OCI-M2 (cell line): ENCODE results near the gene CDK19.
"Not testable (repeated sequence)": the region's sequence is repeated elsewhere in the genome, so short reads cannot be mapped to it uniquely, and the experiment has no call there.

ENCODE experiments used
- DNase-seq: peaks from one replicate; lab custom pipeline; 2025; ENCODE audit not compliant: unreplicated experiment; lab: John Stamatoyannopoulos, UW

Gene CDK19

DNA sequence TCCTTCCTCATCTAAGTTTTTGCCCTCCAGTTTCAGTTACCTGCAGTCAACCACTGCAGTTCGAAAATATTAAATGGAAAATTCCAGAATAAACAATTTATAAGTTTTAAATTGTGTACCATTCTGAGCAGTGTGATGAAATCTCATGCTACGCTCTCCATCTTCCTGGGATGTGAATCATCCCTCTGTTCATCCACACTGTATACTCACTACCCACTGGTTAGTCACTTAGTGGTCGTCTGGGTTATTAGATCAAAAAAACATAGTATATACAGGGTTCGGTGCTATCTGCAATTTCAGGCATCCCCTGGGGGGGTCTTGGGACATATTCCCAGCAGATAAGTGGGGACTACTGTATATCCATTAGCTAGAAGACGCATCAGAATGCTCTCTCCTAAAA, 186.9 kb downstream of the CDK19 start:
- no peak for DNase-seq

DNA sequence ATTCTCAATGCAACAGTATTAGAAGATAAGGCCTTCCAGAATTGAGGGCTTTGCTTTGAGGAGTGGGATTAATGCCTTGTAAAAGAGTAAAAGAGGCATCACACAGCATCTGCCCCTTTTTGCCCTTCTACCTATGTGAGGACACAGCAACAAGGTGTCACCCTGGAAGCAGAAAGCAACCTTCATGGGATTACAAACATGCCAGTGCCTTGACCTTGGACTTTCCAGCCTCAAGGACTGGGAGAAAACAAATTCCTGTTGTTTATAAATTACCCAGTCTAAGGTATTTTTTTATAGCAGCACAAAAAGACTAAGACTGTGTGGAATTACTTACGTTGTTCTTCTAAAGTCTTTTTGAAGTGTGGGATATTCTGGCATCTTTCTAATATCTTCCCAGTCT, 188.8 kb downstream of the CDK19 start:
- DNase-seq: no peak

DNA sequence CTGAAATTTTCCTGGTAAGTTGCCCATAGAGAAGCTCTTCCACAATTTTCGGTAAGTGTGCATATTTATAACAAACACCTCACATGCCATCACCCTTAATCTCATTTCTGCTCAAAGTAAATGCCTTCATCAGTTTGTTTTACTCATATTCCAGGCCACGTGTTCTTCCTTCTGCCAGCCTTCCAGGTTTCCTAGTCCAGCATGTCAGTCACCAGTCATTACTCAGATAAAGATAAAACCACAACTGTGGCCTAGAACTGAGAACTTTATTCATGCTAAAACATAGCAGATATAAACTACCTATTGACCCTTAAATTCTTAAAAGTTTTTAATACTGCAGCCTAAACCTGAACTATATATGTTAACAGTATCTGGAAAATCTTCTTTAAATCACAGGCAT, 189.4 kb downstream of the CDK19 start:
- no peak for DNase-seq

DNA sequence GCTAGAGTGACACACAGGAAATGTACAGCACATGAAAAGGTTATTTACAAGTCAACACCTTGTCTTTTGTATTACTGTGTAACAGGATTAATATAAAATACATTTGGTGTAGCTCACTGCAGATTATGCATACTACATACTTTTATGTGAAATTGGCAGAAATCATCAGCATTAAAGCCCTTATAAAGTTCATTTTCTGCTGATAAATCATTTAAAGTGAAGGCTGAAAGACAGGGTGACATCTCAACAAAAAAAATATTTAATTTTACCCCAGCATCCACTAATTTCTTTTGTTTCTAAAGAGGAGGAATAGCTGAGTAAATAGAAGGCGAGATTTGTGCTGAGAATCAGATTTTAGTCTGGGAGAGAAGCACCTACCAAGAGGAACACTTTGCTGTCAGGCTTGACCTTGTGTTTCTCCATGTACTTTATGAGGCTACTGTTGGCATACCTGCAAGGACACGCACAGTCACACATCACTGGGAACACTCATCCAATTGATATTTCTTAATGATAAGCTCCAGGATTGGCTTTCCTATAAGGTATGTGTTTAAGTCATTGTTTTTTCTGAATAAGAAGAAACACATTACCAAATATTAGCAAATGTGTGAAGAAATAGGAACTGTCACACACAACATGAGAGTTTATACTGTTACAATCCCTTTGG, 192.2 kb downstream of the CDK19 start:
- DNase-seq: no peak

DNA sequence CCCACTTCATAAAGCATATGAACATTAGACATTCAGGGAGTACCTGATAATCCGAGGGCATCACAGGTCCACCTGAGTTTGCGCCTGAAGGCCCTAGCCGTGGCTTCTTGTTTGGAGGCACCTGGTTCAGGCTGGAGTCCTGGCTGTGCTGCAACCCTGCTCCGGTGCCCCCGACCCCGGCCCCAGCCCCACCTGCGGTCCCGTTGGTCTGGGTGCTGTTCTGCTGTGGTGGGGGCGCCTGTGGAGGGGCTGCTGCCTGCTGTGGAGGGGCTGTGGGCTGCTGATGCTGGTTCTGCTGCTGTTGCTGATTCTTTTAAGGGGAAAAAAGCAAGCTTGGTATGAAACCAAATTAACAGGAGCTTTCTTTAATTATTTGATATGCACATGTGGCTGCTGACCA, 194.2 kb downstream of the CDK19 start:
- no peak for DNase-seq

DNA sequence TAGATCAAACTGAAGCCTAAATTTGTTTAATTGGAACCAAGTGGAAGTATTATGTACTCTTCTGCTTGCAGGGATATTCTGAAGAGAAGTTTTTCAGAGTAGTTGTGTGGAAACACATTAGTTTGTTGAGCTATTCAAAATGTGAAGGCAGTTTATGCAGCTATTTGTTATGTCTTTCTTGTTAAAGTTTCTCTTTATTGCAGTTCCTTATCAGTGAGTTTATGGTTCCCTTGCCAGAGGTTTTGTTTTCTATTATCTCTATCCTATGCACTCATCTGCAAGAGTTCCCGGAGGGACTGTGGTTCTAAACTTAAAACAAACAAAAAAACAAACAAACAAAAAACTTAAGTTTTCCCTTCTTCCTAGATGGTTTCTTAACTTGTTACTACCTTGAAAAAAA, 195.2 kb downstream of the CDK19 start:
- DNase-seq: no peak

DNA sequence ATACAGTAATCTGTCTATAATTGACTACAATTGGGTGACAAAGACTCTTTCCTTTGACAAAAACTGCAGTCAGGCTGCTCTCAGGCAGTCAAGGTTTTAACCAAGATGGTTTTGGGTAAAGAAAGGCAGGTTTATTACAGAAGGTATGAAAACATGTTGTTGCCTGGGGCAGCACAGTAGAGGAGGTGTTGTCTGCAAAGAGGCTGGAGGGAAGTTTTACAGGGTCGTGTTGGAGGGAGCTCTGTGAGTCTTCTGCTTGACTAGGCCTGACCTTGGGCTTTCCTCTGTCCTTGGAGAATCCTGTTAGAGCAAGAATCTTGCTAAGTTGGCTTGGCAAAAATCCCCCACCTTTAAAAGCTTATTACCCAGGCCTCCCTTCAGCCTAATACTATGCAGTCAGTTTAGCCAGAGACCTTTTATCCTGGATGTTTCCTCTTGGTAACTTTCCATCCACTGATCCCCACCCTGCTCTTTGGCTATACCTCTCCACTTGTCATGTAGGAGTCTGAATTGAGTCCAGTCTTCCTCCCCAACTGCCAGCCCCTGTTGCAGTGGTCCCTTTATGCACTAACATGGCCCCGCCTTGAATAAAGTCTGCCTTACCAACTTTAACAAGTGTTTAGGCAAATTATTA, 195.9 kb downstream of the CDK19 start:
- DNase-seq: no peak

DNA sequence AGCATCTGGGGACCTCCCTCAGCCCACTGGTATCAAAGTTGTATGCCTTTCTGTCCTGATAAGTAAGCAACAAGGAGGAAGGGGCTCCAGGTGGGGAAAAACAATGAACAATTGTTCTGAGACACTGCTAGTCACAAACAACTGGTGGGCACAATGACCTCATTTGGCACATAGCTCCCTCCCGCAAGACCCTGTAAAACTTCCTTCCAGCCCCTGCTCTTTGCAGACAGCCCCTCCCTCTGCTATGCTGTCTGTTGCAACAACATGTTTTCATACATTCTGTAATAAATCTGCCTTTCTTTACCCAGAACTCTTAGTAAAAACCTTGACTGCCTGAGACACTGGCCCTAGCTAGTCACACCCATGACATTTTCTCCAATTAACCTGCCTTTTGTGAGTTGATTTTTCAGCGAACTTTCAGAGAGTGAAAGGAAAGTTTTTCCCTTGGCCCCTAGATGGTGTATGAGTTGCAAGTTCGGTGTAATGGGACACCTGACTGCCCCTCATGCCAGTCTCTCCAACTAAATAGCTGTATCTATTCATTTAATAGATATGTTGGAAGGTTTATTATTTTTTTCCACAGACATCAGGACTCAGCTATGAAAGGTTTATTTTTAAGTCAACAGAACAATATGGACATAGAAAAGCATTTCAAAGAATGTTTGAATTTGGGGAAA, 196.5 kb downstream of the CDK19 start:
- no peak for DNase-seq

DNA sequence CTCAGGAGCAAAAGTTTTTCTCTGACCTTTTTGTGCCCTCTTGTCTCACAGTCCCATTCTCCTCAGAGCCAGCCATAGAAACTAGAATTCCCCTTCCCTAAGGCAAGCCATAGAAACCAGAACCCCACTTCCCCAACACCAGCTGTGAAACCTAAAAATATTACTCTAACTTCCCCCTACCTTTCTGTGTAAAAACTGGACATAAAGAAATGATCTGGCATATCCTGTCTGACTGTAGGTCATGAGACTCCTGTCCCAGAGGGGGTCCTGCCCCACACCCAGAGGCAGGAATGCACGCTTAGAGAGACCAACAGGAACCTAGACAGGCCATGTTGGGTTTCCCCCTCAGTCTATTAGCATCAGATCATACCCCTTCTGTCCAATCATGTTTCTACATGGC, 198.2 kb downstream of the CDK19 start:
- no peak for DNase-seq

DNA sequence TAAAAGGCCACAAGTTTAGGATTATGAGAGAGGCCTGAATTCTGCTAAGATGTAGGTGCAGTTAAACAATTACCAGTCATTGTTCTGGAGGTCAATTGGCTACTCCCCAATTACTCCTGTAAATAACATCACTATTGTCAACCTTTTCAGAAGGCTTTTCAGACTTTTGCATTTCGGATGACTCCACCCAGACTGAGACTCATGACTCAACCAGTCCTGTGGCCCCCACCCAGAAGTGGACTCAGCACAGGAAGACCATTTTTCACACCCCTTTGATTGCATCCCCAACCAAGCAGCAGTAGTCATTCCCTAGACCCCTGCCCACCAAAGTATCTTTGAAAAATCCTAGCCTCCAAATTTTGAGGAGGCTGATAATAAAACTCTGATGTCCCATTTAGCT, 199.5 kb downstream of the CDK19 start:
- DNase-seq: no peak

DNA sequence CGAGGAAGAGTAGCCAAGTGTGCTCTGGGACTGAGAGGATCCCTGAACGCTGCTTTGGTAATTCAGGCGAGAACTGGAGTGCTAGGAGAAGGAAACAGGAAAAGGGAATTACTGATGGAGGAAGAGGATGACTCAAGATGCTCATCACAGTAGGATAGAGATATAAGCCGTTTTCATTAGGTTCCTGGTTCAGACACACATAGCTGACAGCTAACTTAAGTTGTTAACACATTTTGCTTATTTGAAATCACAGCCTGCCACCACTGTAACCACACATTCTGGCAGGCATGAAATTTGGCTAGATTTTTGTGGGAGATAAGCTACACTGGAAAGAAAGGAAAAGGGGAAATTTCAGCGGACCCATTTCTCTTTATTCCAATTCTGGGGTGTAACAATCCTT, 200.7 kb downstream of the CDK19 start:
- DNase-seq: no peak

DNA sequence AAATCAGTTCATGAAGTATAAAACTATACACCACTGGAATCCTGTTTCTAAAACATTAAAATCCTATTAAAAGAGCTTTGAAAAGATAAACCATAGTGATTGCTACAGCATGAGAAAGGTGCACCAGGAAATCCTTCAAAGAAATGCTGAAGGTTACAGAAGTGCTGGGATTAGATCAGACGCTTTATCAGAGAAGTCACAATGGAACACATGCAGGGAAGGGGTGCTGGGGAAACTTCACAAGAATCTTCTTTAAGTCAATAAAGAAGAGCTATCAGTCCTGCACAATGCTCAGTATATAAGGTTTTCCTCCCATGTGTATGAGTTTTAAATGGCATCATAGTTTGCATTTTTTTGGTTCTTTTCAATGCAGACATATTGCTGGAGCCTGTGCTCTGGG, 201.2 kb downstream of the CDK19 start:
- DNase-seq: no peak

DNA sequence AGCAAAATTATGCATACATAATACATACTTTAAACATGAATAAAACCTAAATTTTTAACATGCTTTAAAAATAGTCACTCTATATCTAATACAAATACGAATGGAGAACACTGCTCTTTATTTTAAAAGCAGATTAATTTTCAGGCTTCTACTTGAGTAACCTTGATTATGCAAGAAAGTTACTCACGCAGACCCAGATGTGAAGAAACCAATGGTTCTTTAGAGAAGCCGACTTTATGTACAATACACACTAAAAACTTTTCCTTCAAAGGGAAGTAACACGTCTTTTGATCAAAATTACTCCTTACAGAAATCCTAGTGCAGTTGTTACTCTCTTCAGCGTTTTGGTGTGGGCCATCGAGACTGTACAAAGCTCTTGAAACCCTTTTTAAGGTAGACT, 201.9 kb downstream of the CDK19 start:
- no peak for DNase-seq

DNA sequence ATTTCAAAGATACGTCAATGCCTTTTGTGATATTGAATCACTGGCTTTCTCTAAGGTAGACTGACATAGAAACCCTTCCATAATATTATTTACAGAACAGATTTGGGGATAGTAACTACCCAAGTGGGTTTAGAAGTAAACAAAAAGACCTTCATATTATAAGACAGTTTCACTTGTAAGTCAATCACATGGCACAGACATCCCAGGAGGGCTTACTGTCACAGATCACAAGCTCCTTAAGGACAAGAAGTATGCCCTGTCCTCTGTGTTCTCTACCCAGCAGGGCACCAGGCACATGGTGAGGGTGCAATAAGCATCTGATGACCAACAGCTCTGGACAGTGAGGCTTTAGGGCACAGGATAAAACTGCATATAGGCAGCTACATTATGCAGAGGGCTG, 203.0 kb downstream of the CDK19 start:
- DNase-seq: no peak

DNA sequence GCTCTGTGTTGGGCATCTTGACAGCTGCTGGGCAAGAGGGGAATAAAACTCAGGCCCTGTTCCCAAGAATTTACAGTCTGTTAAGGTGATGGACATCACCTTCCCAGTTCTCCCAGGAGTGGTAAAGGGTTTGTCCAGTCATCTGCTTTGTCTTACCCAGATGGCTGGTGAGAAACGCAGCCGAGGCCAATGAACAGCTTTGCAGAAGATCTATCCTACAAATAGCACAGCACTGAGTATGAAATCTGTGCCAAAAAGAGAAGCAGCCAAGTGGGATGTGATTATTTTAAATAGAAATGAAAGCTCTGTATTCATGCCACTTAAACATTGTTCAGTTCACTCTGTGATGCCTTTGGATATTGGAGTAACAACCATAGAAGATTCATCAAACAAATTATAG, 206.2 kb downstream of the CDK19 start:
- no peak for DNase-seq

DNA sequence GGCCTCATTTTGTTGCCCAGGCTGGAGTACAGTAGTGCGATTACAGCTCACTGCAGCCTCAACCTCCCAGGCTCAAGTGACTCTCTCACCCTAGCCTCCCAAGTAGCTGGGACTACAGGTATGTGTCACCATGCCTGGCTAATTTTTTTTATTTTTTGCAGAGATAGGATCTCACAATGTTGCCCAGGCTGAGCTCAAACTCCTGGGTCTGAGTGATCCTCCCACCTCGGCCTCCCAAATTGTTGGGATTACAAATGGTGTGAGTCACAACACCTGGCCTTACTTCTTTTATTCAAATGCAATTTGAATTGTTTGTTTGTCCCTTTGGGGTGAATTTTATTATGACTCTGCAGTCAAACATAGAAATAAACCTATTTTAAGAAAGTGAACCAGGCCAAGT, 207.1 kb downstream of the CDK19 start:
- DNase-seq: no peak

DNA sequence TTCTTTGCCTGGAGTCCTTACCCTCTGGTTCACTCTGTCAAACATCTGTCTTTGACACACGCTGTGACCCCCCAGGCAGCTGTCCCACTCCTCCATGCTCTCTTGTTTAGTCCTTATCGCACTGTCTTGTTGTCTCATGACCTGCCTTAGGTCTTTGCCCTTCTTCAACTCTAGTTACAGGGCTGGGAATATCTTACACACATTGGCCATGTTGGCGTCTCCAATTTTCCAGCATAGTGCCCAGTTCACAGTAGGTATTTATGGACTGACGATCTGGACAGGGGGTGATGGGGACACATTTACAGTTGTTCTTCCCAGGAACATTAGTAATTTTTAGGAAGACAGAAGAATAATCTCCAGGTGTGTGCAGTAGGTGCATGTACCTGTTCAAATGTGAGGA, 209.1 kb downstream of the CDK19 start:
- no peak for DNase-seq

DNA sequence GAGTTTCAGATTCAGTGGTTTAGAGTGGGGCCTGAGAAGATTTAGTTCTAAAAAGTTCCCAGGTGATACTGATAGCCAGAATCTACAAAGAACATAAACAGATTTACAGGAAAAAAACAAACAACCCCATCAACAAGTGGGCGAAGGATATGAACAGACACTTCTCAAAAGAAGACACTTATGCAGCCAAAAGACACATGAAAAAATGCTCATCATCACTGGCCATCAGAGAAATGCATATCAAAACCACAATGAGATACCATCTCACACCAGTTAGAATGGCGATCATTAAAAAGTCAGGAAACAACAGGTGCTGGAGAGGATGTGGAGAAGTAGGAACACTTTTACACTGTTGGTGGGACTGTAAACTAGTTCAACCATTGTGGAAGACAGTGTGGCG, 214.6 kb downstream of the CDK19 start:
- DNase-seq: not testable (repeated sequence)

DNA sequence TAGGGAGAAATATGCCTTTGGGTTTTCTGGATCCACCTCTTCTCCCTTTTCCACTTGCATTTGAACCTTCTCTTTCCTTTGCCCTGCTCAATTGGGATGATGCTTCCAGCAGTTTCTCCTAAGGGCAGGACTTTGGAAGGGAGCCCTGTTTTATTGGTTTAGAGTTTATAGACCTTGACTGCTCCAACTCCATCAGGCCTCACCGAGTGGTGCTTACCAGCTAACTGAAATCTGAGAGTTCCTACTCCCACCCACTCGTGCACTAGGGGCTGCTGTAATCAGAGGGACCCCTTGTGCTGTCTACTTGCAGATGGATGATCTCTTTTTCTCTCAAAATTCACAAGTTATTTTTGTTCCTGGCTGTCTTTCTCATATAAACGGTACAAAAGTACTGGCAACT, 217.5 kb downstream of the CDK19 start:
- DNase-seq: no peak

DNA sequence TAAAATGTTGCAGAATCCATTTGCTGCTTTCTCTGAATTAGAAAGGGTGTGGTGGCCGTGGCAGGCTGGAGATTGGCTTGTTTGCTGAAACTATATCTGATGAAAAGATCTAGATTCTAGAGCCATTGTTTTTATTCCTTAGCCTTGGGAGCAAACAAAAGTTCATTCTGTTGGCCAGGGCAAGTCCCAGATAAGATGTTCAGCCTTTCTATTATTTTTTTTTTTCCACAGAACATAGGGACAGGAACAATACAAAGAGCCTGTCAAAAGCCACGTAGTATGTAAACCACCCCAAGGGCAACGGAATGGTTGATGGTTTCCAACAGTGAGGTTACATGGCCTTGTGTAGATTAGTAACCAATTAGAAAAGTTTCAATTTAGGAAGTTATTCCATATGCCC, 218.9 kb downstream of the CDK19 start:
- no peak for DNase-seq

DNA sequence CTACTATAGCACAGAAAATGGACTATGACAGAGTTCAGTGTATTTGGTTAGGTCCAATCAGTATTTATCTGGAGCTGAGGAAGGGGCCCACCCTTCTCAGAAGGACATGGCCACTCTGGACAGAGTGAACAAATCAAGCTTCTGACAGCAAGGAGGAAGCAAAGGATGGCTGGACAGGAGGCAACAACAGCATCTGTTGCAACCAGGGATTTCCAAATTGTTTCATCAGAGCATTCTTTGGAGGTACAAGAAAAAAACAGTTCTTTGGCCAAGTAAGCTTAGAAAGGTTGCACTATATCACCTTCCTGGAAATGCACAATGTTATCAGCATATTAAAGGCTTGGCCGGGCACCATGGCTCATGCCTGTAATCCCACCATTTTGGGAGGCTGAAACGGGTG, 220.2 kb downstream of the CDK19 start:
- DNase-seq: no peak

DNA sequence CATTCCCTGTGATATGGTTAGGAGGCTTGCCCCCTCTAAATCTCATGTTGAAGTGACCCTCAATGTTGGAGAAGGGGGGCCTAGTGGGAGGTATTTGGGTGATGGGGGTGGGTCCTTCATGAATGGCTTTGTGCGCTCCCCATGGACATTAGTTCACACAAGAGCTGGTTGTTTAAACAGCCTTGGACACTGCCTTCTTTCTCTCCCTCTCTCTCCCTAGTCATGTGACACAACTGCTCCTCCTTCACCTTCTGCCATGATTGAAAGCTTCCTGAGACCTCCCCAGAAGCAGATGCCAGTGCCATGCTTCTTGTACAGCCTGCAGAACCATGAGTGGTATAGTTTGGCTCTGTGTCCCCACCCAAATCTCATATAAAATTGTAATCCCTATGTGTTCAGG, 221.6 kb downstream of the CDK19 start:
- DNase-seq: no peak

DNA sequence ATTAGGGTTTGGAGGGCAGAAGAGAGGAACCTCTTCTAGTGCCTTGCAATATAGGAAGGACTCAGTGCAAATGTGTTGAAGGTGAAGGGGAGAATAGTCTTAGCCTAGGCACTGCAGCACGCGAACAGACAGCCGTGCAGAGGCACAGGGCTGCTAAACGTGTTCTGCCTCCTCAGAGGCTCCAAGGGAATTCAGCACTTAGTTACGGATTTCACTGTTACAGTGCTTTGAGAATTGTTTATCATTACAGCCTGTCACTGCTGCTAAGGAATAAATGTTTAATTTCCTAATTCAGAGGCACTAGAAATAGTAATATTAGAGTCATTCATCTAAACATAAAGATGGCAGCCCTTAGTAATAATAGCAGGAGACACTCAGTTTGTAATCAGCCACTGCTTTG, 222.5 kb downstream of the CDK19 start:
- DNase-seq: no peak
